CD14-positive monocyte (primary cell): ENCODE results near the gene DNAJC19. TPM values are rescaled to one million over a fixed set of nuclear protein-coding genes. Genes with fewer than 3 reads are reported as not detected.

Experiments used
- DNase-seq, 3 donors: peaks; one replicate each; pipeline ENCODE4 v3.0.0-alpha.2; 2011 to 2022
- H2AFZ ChIP-seq: 2 replicates; pipeline ENCODE4 v1.6.0; 2012; ENCODE audit warnings: mild to moderate bottlenecking, low read depth, low read length, inconsistent platforms; ENCODE audit not compliant: insufficient read depth, poor library complexity, severe bottlenecking
- H3K27ac ChIP-seq, 2 donors: 1 replicate in 1 of 2; 2 replicates in 1 of 2; pipeline ENCODE4 v1.5.1; 2012 to 2013; ENCODE audit warnings: low read length in 2 of 2, control low read depth in 1 of 2, inconsistent platforms in 1 of 2, low read depth in 1 of 2, mild to moderate bottlenecking in 1 of 2
- H3K27me3 ChIP-seq, 2 donors: one replicate each; pipeline versions ENCODE4 v1.6.0 to v1.6.1; 2011 to 2013; ENCODE audit warnings: low read length in 2 of 2; ENCODE audit not compliant: control insufficient read depth in 2 of 2, insufficient read depth in 2 of 2
- H3K36me3 ChIP-seq, 2 donors: replicated peaks in 1 of 2; 1 replicate in 1 of 2; 2 replicates in 1 of 2; pipeline versions ENCODE4 v1.5.1 to v1.6.1; 2012 to 2013; ENCODE audit warnings: low read length in 2 of 2, control low read depth in 1 of 2, inconsistent platforms in 1 of 2, mild to moderate bottlenecking in 1 of 2; ENCODE audit not compliant: insufficient read depth in 2 of 2, control insufficient read depth in 1 of 2
- H3K4me1 ChIP-seq, 2 donors: 1 replicate in 1 of 2; 2 replicates in 1 of 2; pipeline versions ENCODE4 v1.5.1 to v1.6.1; 2012 to 2013; ENCODE audit warnings: low read length in 2 of 2, control low read depth in 1 of 2, inconsistent platforms in 1 of 2, mild to moderate bottlenecking in 1 of 2, moderate library complexity in 1 of 2; ENCODE audit not compliant: insufficient read depth in 2 of 2, control insufficient read depth in 1 of 2
- H3K4me2 ChIP-seq: replicated peaks from 2 replicates; pipeline ENCODE3; 2012; ENCODE audit warnings: low read length, moderate library complexity, mild to moderate bottlenecking; ENCODE audit not compliant: poor library complexity, severe bottlenecking; ENCODE audit errors: extremely low read depth
- H3K4me3 ChIP-seq, 3 experiments: fragments of 200-600 bp in 1 of 3; sonication (generic) in 1 of 3; replicated peaks in 1 of 3; 1 replicate in 2 of 3; 2 replicates in 1 of 3; pipeline ENCODE4 v1.5.1; 2011 to 2013; ENCODE audit warnings: low read length in 3 of 3, mild to moderate bottlenecking in 3 of 3, control low read depth in 2 of 3, low read depth in 2 of 3, inconsistent platforms in 1 of 3, moderate library complexity in 1 of 3
- H3K79me2 ChIP-seq: 2 replicates; pipeline ENCODE4 v1.6.0; 2012; ENCODE audit warnings: mild to moderate bottlenecking, control low read depth, inconsistent platforms, low read length, moderate library complexity; ENCODE audit not compliant: insufficient read depth
- H3K9ac ChIP-seq: 2 replicates; pipeline ENCODE4 v1.6.0; 2017; ENCODE audit warnings: low read length, mild to moderate bottlenecking; ENCODE audit not compliant: insufficient read depth, poor library complexity, severe bottlenecking
- H3K9me3 ChIP-seq, 2 donors: replicated peaks in 1 of 2; 1 replicate in 1 of 2; 2 replicates in 1 of 2; pipeline versions ENCODE4 v1.5.1 to v1.6.1; 2012 to 2013; ENCODE audit warnings: low read length in 2 of 2, control low read depth in 1 of 2; ENCODE audit not compliant: control insufficient read depth in 1 of 2, insufficient read depth in 1 of 2
- H4K20me1 ChIP-seq: 2 replicates; pipeline ENCODE4 v1.6.0; 2012; ENCODE audit warnings: mild to moderate bottlenecking, low read length, control low read depth, moderate library complexity; ENCODE audit not compliant: insufficient read depth
- H3K27ac Mint-ChIP-seq, 7 donors: one replicate each; pipeline ENCODE4 v1.8.0; 2020; ENCODE audit warnings: mild to moderate bottlenecking in 7 of 7, mixed read lengths in 7 of 7, moderate library complexity in 6 of 7, inconsistent platforms in 2 of 7
- H3K27me3 Mint-ChIP-seq, 3 donors: one replicate each; pipeline ENCODE4 v1.8.0; 2021 to 2022; ENCODE audit warnings: low read depth in 3 of 3, mild to moderate bottlenecking in 3 of 3, mixed read lengths in 3 of 3, moderate library complexity in 3 of 3, inconsistent platforms in 1 of 3
- H3K36me3 Mint-ChIP-seq, 2 donors: one replicate each; pipeline ENCODE4 v1.8.0; 2020; ENCODE audit warnings: mixed read lengths in 2 of 2, inconsistent platforms in 1 of 2, mild to moderate bottlenecking in 1 of 2
- H3K4me1 Mint-ChIP-seq: one replicate; pipeline ENCODE4 v1.8.0; 2020; ENCODE audit warnings: mild to moderate bottlenecking, mixed read lengths
- H3K4me3 Mint-ChIP-seq, 2 donors: one replicate each; pipeline ENCODE4 v1.8.0; 2020; ENCODE audit warnings: mild to moderate bottlenecking in 2 of 2, mixed read lengths in 2 of 2, moderate library complexity in 1 of 2
- H3K9me3 Mint-ChIP-seq, 7 donors: one replicate each; pipeline ENCODE4 v1.8.0; 2020 to 2022; ENCODE audit warnings: mixed read lengths in 7 of 7, mild to moderate bottlenecking in 6 of 7, moderate library complexity in 6 of 7, inconsistent platforms in 2 of 7
- CTCF ChIP-seq: fragments of 200-600 bp; IDR thresholded peaks from one replicate; pipeline ENCODE4 v1.8.0; 2022; ENCODE audit warnings: antibody characterized with exemption, mild to moderate bottlenecking
- intact Hi-C, 2 donors: fragments of 100-400 bp; cut with micrococcal nuclease; formaldehyde crosslinking; loops; one replicate each; pipeline versions ENCODE4 v1.15.0 to v1.15.1; 2023
- polyA plus RNA-seq, 3 donors: library from polyadenylated mRNA; depleted of rRNA in 1 of 3; unstranded in 2 of 3; stranded (reverse) in 1 of 3; fragments of 300-500 nt in 2 of 3; fragments of >200 nt in 1 of 3; fragmentation: Illumina TruSeq in 2 of 3; gene quantifications; 1 replicate in 2 of 3; 2 replicates in 1 of 3; pipeline ENCODE4 v1.2.3, GENCODE V29; 2012 to 2021

Gene DNAJC19
- polyA plus RNA-seq, 3 donors, result 10.7 to 44.7 (median 44.0) TPM

- no peak for TF ChIP-seq CTCF
- intact Hi-C loops, result no loop called here
- Mint-ChIP-seq H3K4me3 (no peak overlapping the region), H3K27me3 (no peaks in the 10 kb centered on the region), H3K4me1 (no peaks in the 10 kb centered on the region), H3K9me3 (no peaks in the 10 kb centered on the region), H3K36me3 (peaks cover 28 to 41% of the 10 kb centered on the region in 2 donors), H3K27ac (no peak overlapping the region)
- H3K4me2 ChIP-seq, result no peak overlapping the region
- no peaks in the 10 kb centered on the region for H3K9me3 ChIP-seq
- H3K27me3 ChIP-seq, result no peaks in the 10 kb centered on the region
- no peak overlapping the region for H3K27ac ChIP-seq
- peaks cover 42 to 86% of the 10 kb centered on the region in 2 donors for H3K36me3 ChIP-seq
- H2AFZ ChIP-seq, result no peak overlapping the region
- no peaks in the 10 kb centered on the region for H4K20me1 ChIP-seq
- H3K4me3 ChIP-seq, result no peak overlapping the region
- H3K9ac ChIP-seq, result no peak overlapping the region
- no peaks in the 10 kb centered on the region for H3K79me2 ChIP-seq
- no peaks in the 10 kb centered on the region for H3K4me1 ChIP-seq
- DNase-seq, result no peak
Measured at GRCh38 chr3:180980611-180981010, 8.9 kb downstream of the DNAJC19 start.

- intact Hi-C loops, result no loop called here
- no peak overlapping the region for H3K4me2 ChIP-seq
- no peak for TF ChIP-seq CTCF
- H3K27me3 ChIP-seq, result no peaks in the 10 kb centered on the region
- no peaks in the 10 kb centered on the region for H3K79me2 ChIP-seq
- H3K27ac ChIP-seq, result no peak overlapping the region
- Mint-ChIP-seq H3K27me3 (no peaks in the 10 kb centered on the region), H3K27ac (no peak overlapping the region), H3K4me1 (no peaks in the 10 kb centered on the region), H3K4me3 (no peak overlapping the region), H3K9me3 (no peaks in the 10 kb centered on the region), H3K36me3 (peaks cover 27 to 42% of the 10 kb centered on the region in 2 donors)
- H3K4me1 ChIP-seq, result no peaks in the 10 kb centered on the region
- no peak overlapping the region for H2AFZ ChIP-seq
- no peaks in the 10 kb centered on the region for H4K20me1 ChIP-seq
- no peaks in the 10 kb centered on the region for H3K9me3 ChIP-seq
- no peak for DNase-seq
- H3K9ac ChIP-seq, result no peak overlapping the region
- peaks cover 43 to 86% of the 10 kb centered on the region in 2 donors for H3K36me3 ChIP-seq
- no peak overlapping the region for H3K4me3 ChIP-seq
Measured at GRCh38 chr3:180979961-180980360, 9.6 kb downstream of the DNAJC19 start.
